Neural cell (in vitro differentiated cells): Measurements from ENCODE around the gene SRSF1. TPM values are rescaled to one million over a fixed set of nuclear protein-coding genes. Genes with fewer than 3 reads are reported as not detected.

Experiments
- H2AFZ ChIP-seq: fragments of 200-600, 300-800 bp; sonication (generic), shearing (Covaris generic); 2 replicates; pipeline ENCODE4 v1.6.0; 2014; ENCODE audit warnings: low read depth, mild to moderate bottlenecking, antibody characterized with exemption, low read length, moderate library complexity
- H3F3A ChIP-seq: fragments of 200-600 bp; shearing (Covaris generic); 2 replicates; pipeline ENCODE4 v1.6.1; 2016; ENCODE audit warnings: mild to moderate bottlenecking, moderate library complexity, mixed read lengths, antibody characterized with exemption, low read length; ENCODE audit not compliant: insufficient read depth, poor library complexity, severe bottlenecking
- H3K27ac ChIP-seq: fragments of 200-600, 300-800 bp; sonication (generic), shearing (Covaris generic); 2 replicates; pipeline ENCODE4 v1.5.1; 2014; ENCODE audit warnings: mild to moderate bottlenecking, low read length, moderate library complexity
- H3K27me3 ChIP-seq: fragments of 300-800, 200-600 bp; sonication (generic), shearing (Covaris generic); 2 replicates; pipeline ENCODE4 v1.6.0; 2014; ENCODE audit warnings: mild to moderate bottlenecking, low read depth, low read length, moderate library complexity; ENCODE audit not compliant: insufficient read depth
- H3K36me3 ChIP-seq: fragments of 300-800, 200-600 bp; sonication (generic), shearing (Covaris generic); 2 replicates; pipeline ENCODE4 v1.5.1; 2014; ENCODE audit warnings: mild to moderate bottlenecking, antibody characterized with exemption, low read length, moderate library complexity; ENCODE audit not compliant: insufficient read depth
- H3K4me2 ChIP-seq: fragments of 300-800, 200-600 bp; sonication (generic), shearing (Covaris generic); 2 replicates; pipeline ENCODE4 v1.6.0; 2014; ENCODE audit warnings: mild to moderate bottlenecking, low read length
- H3K4me3 ChIP-seq: fragments of 300-800, 200-600 bp; sonication (generic), shearing (Covaris generic); 2 replicates; pipeline ENCODE4 v1.5.1; 2014; ENCODE audit warnings: mild to moderate bottlenecking, low read length, moderate library complexity
- H3K79me2 ChIP-seq: fragments of 200-600 bp; shearing (Covaris generic); replicated peaks from 2 replicates; pipeline ENCODE4 v1.6.0; 2014; ENCODE audit warnings: mild to moderate bottlenecking, low read length, moderate library complexity; ENCODE audit not compliant: insufficient read depth
- H3K9ac ChIP-seq: fragments of 300-800, 200-600 bp; sonication (generic), shearing (Covaris generic); 2 replicates; pipeline ENCODE4 v1.6.1; 2016; ENCODE audit warnings: mild to moderate bottlenecking, low read length, mixed read lengths
- H3K9me2 ChIP-seq: fragments of 200-600 bp; shearing (Covaris generic); 2 replicates; pipeline ENCODE4 v1.6.1; 2016; ENCODE audit warnings: mild to moderate bottlenecking, low read length, mixed read lengths; ENCODE audit not compliant: insufficient read depth
- H3K9me3 ChIP-seq: fragments of 200-600, 300-800 bp; sonication (generic), shearing (Covaris generic); 2 replicates; pipeline ENCODE4 v1.6.1; 2016; ENCODE audit warnings: mild to moderate bottlenecking, mixed run types, low read length, moderate library complexity, mixed read lengths
- H4K20me1 ChIP-seq: fragments of 200-600 bp; shearing (Covaris generic); 2 replicates; pipeline ENCODE4 v1.6.1; 2016; ENCODE audit warnings: mild to moderate bottlenecking, mixed run types; ENCODE audit not compliant: insufficient read depth
- EP300 ChIP-seq: fragments of 450-650 bp; conservative IDR thresholded peaks from 2 replicates; pipeline ENCODE4 v1.6.1; 2014; ENCODE audit warnings: antibody characterized with exemption, mild to moderate bottlenecking, moderate library complexity; ENCODE audit not compliant: poor library complexity, severe bottlenecking
- EZH2 ChIP-seq: fragments of 200-600, 300-800 bp; shearing (Covaris generic), sonication (generic); IDR thresholded peaks from 2 replicates; pipeline ENCODE4 v1.6.1; 2014; ENCODE audit warnings: antibody characterized with exemption, low read length, borderline replicate concordance, mild to moderate bottlenecking; ENCODE audit not compliant: insufficient read depth, poor library complexity, severe bottlenecking
- MXI1 ChIP-seq: fragments of 450-650 bp; conservative IDR thresholded peaks from 2 replicates; pipeline ENCODE4 v1.6.1; 2014; ENCODE audit warnings: antibody characterized with exemption, mild to moderate bottlenecking; ENCODE audit not compliant: poor library complexity, severe bottlenecking
- POLR2AphosphoS5 ChIP-seq: IDR thresholded peaks from 2 replicates; pipeline ENCODE4 v1.6.1; 2012
- RAD21 ChIP-seq: fragments of 450-650 bp; conservative IDR thresholded peaks from 2 replicates; pipeline ENCODE4 v1.6.1; 2014; ENCODE audit warnings: antibody characterized with exemption, mild to moderate bottlenecking, moderate library complexity
- SMC3 ChIP-seq: fragments of 450-650 bp; conservative IDR thresholded peaks from 2 replicates; pipeline ENCODE4 v1.6.1; 2014; ENCODE audit warnings: antibody characterized with exemption, mild to moderate bottlenecking, moderate library complexity; ENCODE audit not compliant: poor library complexity
- TAF1 ChIP-seq: IDR thresholded peaks from 2 replicates; pipeline ENCODE4 v1.6.1; 2012; ENCODE audit warnings: low read depth
- polyA plus RNA-seq: library from polyadenylated mRNA; depleted of rRNA; stranded (reverse); fragments of >200 nt; gene quantifications from 2 replicates; pipeline ENCODE4 v1.2.3, GENCODE V29; 2014
- TF ChIP-seq, protein P1 (sequence below): fragments of 450-650 bp; IDR thresholded peaks from 2 replicates; pipeline ENCODE4 v1.5.1; 2014; ENCODE audit warnings: antibody characterized with exemption, mild to moderate bottlenecking, moderate library complexity; ENCODE audit not compliant: poor library complexity, severe bottlenecking
- TF ChIP-seq, protein P2 (sequence below): IDR thresholded peaks from 2 replicates; pipeline ENCODE4 v1.6.1; 2012; ENCODE audit warnings: borderline replicate concordance

SRSF1 gene
- polyA plus RNA-seq, 1 donor from 2014 or later, result 380 TPM

DNA sequence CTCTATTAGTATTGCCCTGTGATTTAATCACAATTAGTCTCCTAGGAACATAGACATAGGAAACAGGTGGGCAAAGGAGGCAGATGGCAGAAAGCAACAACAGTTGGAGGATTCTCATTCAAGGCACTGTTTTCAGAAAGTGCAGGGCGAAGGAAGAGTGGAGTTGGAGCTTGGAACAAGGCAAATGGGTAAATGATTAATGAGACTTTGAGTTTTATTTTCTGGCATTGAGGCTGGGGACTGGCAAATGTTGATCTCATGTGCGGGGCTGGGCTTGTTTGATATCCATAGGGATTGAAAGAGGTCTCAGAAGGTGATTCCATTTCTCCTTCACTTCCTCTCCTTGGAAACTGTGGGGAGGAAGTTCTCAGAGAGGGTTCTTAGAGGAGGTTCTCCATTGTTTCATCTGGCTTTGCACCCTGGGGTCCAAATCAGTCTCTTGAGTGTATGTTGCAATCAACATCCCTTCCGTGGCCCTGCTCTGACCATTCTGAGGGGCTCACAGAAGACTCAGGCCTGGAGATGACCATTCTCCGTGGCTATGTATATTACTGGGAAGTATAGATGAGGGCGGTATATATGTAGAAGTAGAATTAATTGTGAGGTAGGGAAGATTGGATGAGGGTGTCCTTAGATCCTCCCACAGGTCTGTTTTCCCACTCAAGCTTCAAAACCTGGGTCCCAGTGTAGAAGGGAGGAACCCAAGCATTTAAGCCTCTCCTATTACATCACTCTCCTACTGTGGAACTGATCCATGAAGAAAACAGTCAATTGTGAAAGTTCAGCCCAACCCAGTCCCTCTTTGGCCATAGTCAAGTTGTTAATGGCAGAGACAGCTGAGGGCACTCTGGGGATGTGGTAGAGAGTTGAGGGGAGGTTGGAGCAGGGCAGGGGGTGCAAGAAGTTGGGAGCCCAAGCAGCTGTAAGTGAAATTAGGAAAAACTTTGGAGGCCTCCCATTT is 36.5 kb upstream of the SRSF1 start:
- H3K36me3 ChIP-seq, result no peaks in the 10 kb centered on the region
- no peaks in the 10 kb centered on the region for H3K79me2 ChIP-seq
- H4K20me1 ChIP-seq, result no peaks in the 10 kb centered on the region
- H3K9ac ChIP-seq, result no peak overlapping the region
- H3K27me3 ChIP-seq, result no peaks in the 10 kb centered on the region
- H3K4me3 ChIP-seq, result no peak overlapping the region
- no peaks in the 10 kb centered on the region for H3K9me3 ChIP-seq
- H2AFZ ChIP-seq, result no peak overlapping the region
- H3K9me2 ChIP-seq, result no peaks in the 10 kb centered on the region
- no peak overlapping the region for H3K27ac ChIP-seq
- H3K4me2 ChIP-seq, result no peak overlapping the region
- H3F3A ChIP-seq, result no peaks in the 10 kb centered on the region
- TF ChIP-seq RAD21 (no peak), SMC3 (no peak), TAF1 (no peak), EP300 (no peak), MXI1 (no peak), EZH2 (no peak), POLR2AphosphoS5 (no peak)
- TF ChIP-seq, protein P1, sequence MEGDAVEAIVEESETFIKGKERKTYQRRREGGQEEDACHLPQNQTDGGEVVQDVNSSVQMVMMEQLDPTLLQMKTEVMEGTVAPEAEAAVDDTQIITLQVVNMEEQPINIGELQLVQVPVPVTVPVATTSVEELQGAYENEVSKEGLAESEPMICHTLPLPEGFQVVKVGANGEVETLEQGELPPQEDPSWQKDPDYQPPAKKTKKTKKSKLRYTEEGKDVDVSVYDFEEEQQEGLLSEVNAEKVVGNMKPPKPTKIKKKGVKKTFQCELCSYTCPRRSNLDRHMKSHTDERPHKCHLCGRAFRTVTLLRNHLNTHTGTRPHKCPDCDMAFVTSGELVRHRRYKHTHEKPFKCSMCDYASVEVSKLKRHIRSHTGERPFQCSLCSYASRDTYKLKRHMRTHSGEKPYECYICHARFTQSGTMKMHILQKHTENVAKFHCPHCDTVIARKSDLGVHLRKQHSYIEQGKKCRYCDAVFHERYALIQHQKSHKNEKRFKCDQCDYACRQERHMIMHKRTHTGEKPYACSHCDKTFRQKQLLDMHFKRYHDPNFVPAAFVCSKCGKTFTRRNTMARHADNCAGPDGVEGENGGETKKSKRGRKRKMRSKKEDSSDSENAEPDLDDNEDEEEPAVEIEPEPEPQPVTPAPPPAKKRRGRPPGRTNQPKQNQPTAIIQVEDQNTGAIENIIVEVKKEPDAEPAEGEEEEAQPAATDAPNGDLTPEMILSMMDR, result no peak
- TF ChIP-seq, protein P2, sequence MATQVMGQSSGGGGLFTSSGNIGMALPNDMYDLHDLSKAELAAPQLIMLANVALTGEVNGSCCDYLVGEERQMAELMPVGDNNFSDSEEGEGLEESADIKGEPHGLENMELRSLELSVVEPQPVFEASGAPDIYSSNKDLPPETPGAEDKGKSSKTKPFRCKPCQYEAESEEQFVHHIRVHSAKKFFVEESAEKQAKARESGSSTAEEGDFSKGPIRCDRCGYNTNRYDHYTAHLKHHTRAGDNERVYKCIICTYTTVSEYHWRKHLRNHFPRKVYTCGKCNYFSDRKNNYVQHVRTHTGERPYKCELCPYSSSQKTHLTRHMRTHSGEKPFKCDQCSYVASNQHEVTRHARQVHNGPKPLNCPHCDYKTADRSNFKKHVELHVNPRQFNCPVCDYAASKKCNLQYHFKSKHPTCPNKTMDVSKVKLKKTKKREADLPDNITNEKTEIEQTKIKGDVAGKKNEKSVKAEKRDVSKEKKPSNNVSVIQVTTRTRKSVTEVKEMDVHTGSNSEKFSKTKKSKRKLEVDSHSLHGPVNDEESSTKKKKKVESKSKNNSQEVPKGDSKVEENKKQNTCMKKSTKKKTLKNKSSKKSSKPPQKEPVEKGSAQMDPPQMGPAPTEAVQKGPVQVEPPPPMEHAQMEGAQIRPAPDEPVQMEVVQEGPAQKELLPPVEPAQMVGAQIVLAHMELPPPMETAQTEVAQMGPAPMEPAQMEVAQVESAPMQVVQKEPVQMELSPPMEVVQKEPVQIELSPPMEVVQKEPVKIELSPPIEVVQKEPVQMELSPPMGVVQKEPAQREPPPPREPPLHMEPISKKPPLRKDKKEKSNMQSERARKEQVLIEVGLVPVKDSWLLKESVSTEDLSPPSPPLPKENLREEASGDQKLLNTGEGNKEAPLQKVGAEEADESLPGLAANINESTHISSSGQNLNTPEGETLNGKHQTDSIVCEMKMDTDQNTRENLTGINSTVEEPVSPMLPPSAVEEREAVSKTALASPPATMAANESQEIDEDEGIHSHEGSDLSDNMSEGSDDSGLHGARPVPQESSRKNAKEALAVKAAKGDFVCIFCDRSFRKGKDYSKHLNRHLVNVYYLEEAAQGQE, result no peak

DNA sequence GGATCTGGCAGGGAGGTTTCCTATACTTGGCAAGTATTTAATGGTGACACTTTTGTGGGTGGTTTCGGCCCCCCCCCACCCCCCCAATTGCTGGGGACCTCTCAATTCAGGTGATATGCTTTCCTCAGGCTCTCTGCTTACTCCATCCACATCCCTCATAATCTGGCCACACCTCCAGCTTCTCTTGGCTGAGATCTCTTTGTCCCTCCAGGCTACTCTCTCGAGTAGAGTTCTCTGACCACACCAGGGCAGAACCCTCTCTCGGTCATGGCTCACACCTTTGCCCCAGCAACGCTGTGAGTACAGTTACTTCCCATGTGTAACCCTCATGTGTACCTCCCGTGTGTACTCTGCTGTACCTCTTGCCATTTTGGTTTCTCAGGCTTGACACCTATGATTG is 34.1 kb upstream of the SRSF1 start:
- Histone ChIP-seq H2AFZ (no peak overlapping the region), H4K20me1 (no peaks in the 10 kb centered on the region), H3K4me2 (no peak overlapping the region), H3K9me3 (no peaks in the 10 kb centered on the region), H3K4me3 (no peak overlapping the region), H3K79me2 (no peaks in the 10 kb centered on the region), H3K9me2 (no peaks in the 10 kb centered on the region), H3K9ac (no peak overlapping the region), H3K36me3 (no peaks in the 10 kb centered on the region), H3K27ac (no peak overlapping the region), H3F3A (no peaks in the 10 kb centered on the region), H3K27me3 (no peaks in the 10 kb centered on the region)
- TF ChIP-seq, protein P2, result no peak
- no peak for TF ChIP-seq POLR2AphosphoS5
- no peak for TF ChIP-seq MXI1
- TF ChIP-seq RAD21, result no peak
- no peak for TF ChIP-seq EZH2
- TF ChIP-seq TAF1, result no peak
- TF ChIP-seq, protein P1, result no peak
